GM12872 (cell line): ENCODE data around the gene USB1.

Experiments
- CTCF ChIP-seq: IDR thresholded peaks from 3 replicates; pipeline ENCODE4 v1.5.1; 2011; ENCODE audit warnings: low read depth, mild to moderate bottlenecking, low read length, moderate library complexity; ENCODE audit not compliant: insufficient read depth

The USB1 gene

GRCh38 chr16:58001781-58002415 lies 691 bp downstream of the USB1 start:
- TF ChIP-seq CTCF, result no peak

GRCh38 chr16:58002416-58002800 lies 1.2 kb downstream of the USB1 start:
- TF ChIP-seq CTCF, result no peak

- TF ChIP-seq CTCF, result no peak
Observed at GRCh38 chr16:58002936-58003335, 1.7 kb downstream of the USB1 start.

GRCh38 chr16:58009856-58010416 lies 8.7 kb downstream of the USB1 start:
- no peak for TF ChIP-seq CTCF

GRCh38 chr16:58010886-58011285 lies 9.7 kb downstream of the USB1 start:
- TF ChIP-seq CTCF, result no peak

- no peak for TF ChIP-seq CTCF
Observed at GRCh38 chr16:58011652-58012051, 10.4 kb downstream of the USB1 start.

- TF ChIP-seq CTCF, result no peak
Observed at GRCh38 chr16:58012481-58012880, 11.3 kb downstream of the USB1 start.
